PC-9 (cell line): ENCODE data around the gene CCNDBP1. TPM values are rescaled to one million over a fixed set of nuclear protein-coding genes. Genes with fewer than 3 reads are reported as not detected.
A peak's percentile ranks its signal among the peaks of the same experiment; 100 is the strongest.

Experiments
- BruUV-seq: library from RNA; stranded (reverse); fragments of 400-500 nt; replicated peaks from 2 replicates; lab custom pipeline; 2021; lab: Mats Ljungman, UMichigan
- CTCF ChIA-PET: fragments of 300-600 bp; sonication (Branson Sonifier 250); formaldehyde crosslinking; loops from one replicate; lab custom pipeline; 2022; ENCODE audit warnings: antibody characterized with exemption; lab: Charles Lee
- POLR2A ChIA-PET: fragments of 300-600 bp; sonication (Branson Sonifier 250); formaldehyde crosslinking; loops from one replicate; lab custom pipeline; 2022; ENCODE audit warnings: antibody characterized with exemption; ENCODE audit not compliant: unreplicated experiment; lab: Charles Lee
- DNase-seq, 2 experiments: peaks; one replicate each; pipeline versions ENCODE4 v3.0.0 to v3.0.0-alpha.2; 2015 to 2022; ENCODE audit warnings: mixed read lengths in 1 of 2
- H2AFZ ChIP-seq: fragments of 200-600 bp; sonication (generic); 2 replicates; pipeline ENCODE4 v1.8.1; 2017; ENCODE audit warnings: antibody characterized with exemption
- H3F3A ChIP-seq: fragments of 200-600 bp; sonication (generic); 2 replicates; pipeline ENCODE4 v1.8.1; 2017; ENCODE audit warnings: antibody characterized with exemption, mild to moderate bottlenecking, low read depth; ENCODE audit not compliant: insufficient read depth
- H3K27ac ChIP-seq: fragments of 200-600 bp; sonication (generic); 2 replicates; pipeline ENCODE4 v1.6.1; 2016; ENCODE audit warnings: mixed run types
- H3K27me3 ChIP-seq: fragments of 200-600 bp; sonication (generic); 2 replicates; pipeline ENCODE4 v1.6.1; 2016; ENCODE audit warnings: low read depth, mixed run types; ENCODE audit not compliant: insufficient read depth
- H3K36me3 ChIP-seq: fragments of 200-600 bp; sonication (generic); 2 replicates; pipeline ENCODE4 v1.6.1; 2016; ENCODE audit warnings: low read depth, mixed run types
- H3K4me1 ChIP-seq: fragments of 200-600 bp; sonication (generic); replicated peaks from 2 replicates; pipeline ENCODE4 v1.6.1; 2016; ENCODE audit warnings: mixed run types; ENCODE audit not compliant: insufficient read depth
- H3K4me2 ChIP-seq: fragments of 200-600 bp; sonication (generic); 2 replicates; pipeline ENCODE4 v1.6.1; 2017; ENCODE audit warnings: mixed run types
- H3K4me3 ChIP-seq: fragments of 200-600 bp; sonication (generic); 2 replicates; pipeline ENCODE4 v1.6.1; 2016; ENCODE audit warnings: mixed run types
- H3K79me2 ChIP-seq: fragments of 200-600 bp; sonication (generic); 2 replicates; pipeline ENCODE4 v1.6.1; 2017; ENCODE audit warnings: low read depth, mixed run types
- H3K9me2 ChIP-seq: fragments of 200-600 bp; sonication (generic); 2 replicates; pipeline ENCODE4 v1.8.1; 2017; ENCODE audit warnings: mild to moderate bottlenecking; ENCODE audit not compliant: insufficient read depth
- H3K9me3 ChIP-seq: fragments of 200-600 bp; sonication (generic); 2 replicates; pipeline ENCODE4 v1.8.1; 2016; ENCODE audit warnings: low read depth; ENCODE audit not compliant: insufficient read depth
- H4K20me1 ChIP-seq: fragments of 200-600 bp; sonication (generic); 2 replicates; pipeline ENCODE4 v1.8.1; 2017; ENCODE audit not compliant: insufficient read depth
- CTCF ChIP-seq: fragments of 200-600 bp; sonication (generic); conservative IDR thresholded peaks from 2 replicates; pipeline ENCODE4 v1.6.1; 2017; ENCODE audit warnings: mixed run types, antibody characterized with exemption, mild to moderate bottlenecking, moderate library complexity
- EZH2 ChIP-seq: fragments of 200-600 bp; sonication (generic); IDR thresholded peaks from 2 replicates; pipeline ENCODE4 v1.8.0; 2017; ENCODE audit warnings: antibody characterized with exemption, low read depth
- intact Hi-C: fragments of 100-400 bp; cut with micrococcal nuclease; formaldehyde crosslinking; loops from one replicate; pipeline ENCODE4 v1.10.0; 2022; ENCODE audit not compliant: unreplicated experiment
- total RNA-seq: library from RNA; stranded (reverse); gene quantifications from 2 replicates; pipeline ENCODE4 v1.2.3, GENCODE V29; 2021

Gene CCNDBP1
- total RNA-seq, 1 experiment from 2014 or later, result 44.0 TPM

- no peaks in the 10 kb centered on the region for H3K36me3 ChIP-seq
- no peak overlapping the region for H3K4me3 ChIP-seq
- no peak overlapping the region for H2AFZ ChIP-seq
- peaks cover 16% of the 10 kb centered on the region; the same call in 1 of the 2 replicates for H3F3A ChIP-seq
- no peaks in the 10 kb centered on the region for H3K9me3 ChIP-seq
- H3K27ac ChIP-seq, result peak overlapping the region; percentile 71
- H3K27me3 ChIP-seq, result no peaks in the 10 kb centered on the region
- H3K79me2 ChIP-seq, result peaks cover 13% of the 10 kb centered on the region; the same call in 1 of the 2 replicates
- intact Hi-C loops, result no loop called here
- CTCF ChIA-PET, result interaction anchor here (0.6 to 0.7 kb wide), 2 partner anchors 72 to 100 kb away, joined by 3 to 4 read pairs; no protein-coding TSS in a partner anchor
- POLR2A ChIA-PET, result interaction anchor here (0.6 kb wide), 2 partner anchors 63 to 202 kb away, joined by 3 to 5 read pairs; no protein-coding TSS in a partner anchor
- H4K20me1 ChIP-seq, result no peaks in the 10 kb centered on the region
- TF ChIP-seq CTCF, result no peak
- no peak for TF ChIP-seq EZH2
- H3K9me2 ChIP-seq, result no peaks in the 10 kb centered on the region
- peaks cover 30% of the 10 kb centered on the region for H3K4me1 ChIP-seq
- DNase-seq, result peak in 1 of 2 experiments; percentile 35
- BruUV-seq, result no TSS peak
- H3K4me2 ChIP-seq, result peak overlapping the region; percentile 29; the same call in 1 of the 2 replicates
These were observed 1.9 kb upstream of the CCNDBP1 start for GRCh38 chr15:43183270-43183669.

GRCh38 chr15:43184407-43185124 is 637 bp upstream of the CCNDBP1 start:
- peaks cover 30% of the 10 kb centered on the region for H3K4me1 ChIP-seq
- no peaks in the 10 kb centered on the region for H4K20me1 ChIP-seq
- DNase-seq, result no peak
- peak overlapping the region; percentile 97; the same call in 1 of the 2 replicates for H3K4me2 ChIP-seq
- CTCF ChIA-PET, result interaction anchor here (0.7 kb wide), 1 partner anchor 218 kb away, joined by 3 read pairs; no protein-coding TSS in a partner anchor
- H3K4me3 ChIP-seq, result peak overlapping the region; percentile 80; the same call in 1 of the 2 replicates
- peaks cover 16% of the 10 kb centered on the region; the same call in 1 of the 2 replicates for H3F3A ChIP-seq
- H3K27me3 ChIP-seq, result no peaks in the 10 kb centered on the region
- no peak for TF ChIP-seq EZH2
- peak overlapping the region; percentile 71 for H3K27ac ChIP-seq
- no peak overlapping the region for H2AFZ ChIP-seq
- BruUV-seq, result no TSS peak
- no peaks in the 10 kb centered on the region for H3K9me2 ChIP-seq
- POLR2A ChIA-PET, result no interaction called here
- H3K9me3 ChIP-seq, result no peaks in the 10 kb centered on the region
- peaks cover 13% of the 10 kb centered on the region; the same call in 1 of the 2 replicates for H3K79me2 ChIP-seq
- H3K36me3 ChIP-seq, result no peaks in the 10 kb centered on the region
- intact Hi-C loops, result loop anchor here (5.0 kb wide), 1 partner anchor 482 kb away; no protein-coding TSS in a partner anchor

GRCh38 chr15:43186003-43186353 is 775 bp downstream of the CCNDBP1 start:
- Histone ChIP-seq H3K4me3 (peak overlapping the region; percentile 80), H2AFZ (peak overlapping the region; percentile 81), H4K20me1 (no peaks in the 10 kb centered on the region), H3K4me1 (peaks cover 30% of the 10 kb centered on the region), H3K79me2 (peaks cover 13% of the 10 kb centered on the region; the same call in 1 of the 2 replicates), H3K9me2 (no peaks in the 10 kb centered on the region), H3K27me3 (no peaks in the 10 kb centered on the region), H3F3A (peaks cover 16% of the 10 kb centered on the region; the same call in 1 of the 2 replicates), H3K4me2 (peak overlapping the region; percentile 97), H3K9me3 (no peaks in the 10 kb centered on the region), H3K27ac (peak overlapping the region; percentile 71), H3K36me3 (no peaks in the 10 kb centered on the region)
- BruUV-seq, result no TSS peak
- ChIA-PET CTCF (interaction anchor here (0.6 kb wide), 1 partner anchor 269 kb away, joined by 7 read pairs; no protein-coding TSS in a partner anchor), POLR2A (no interaction called here)
- intact Hi-C loops, result loop anchor here (5.0 kb wide), 1 partner anchor 484 kb away; no protein-coding TSS in a partner anchor
- TF ChIP-seq EZH2 (no peak), CTCF (0 out of 2 replicates have a peak, but pooled peaks have one; percentile 10)
- DNase-seq, result peak in 1 of 2 experiments; percentile 17
